Testis (tissue), 2 donors: Measurements from ENCODE around the gene GPS1.

Experiments
- CTCF ChIP-seq, 3 experiments: fragments of 450-650 bp in 2 of 3; fragments of 200-600 bp in 1 of 3; sonication (generic) in 1 of 3; IDR thresholded peaks; one replicate each; pipeline ENCODE4 v1.5.1; 2016 to 2019; ENCODE audit warnings: antibody characterized with exemption in 3 of 3, mild to moderate bottlenecking in 2 of 3, moderate library complexity in 1 of 3
- POLR2A ChIP-seq: fragments of 450-650 bp; IDR thresholded peaks from one replicate; pipeline ENCODE4 v1.6.1; 2017; ENCODE audit warnings: antibody characterized with exemption, mild to moderate bottlenecking, moderate library complexity

- TF ChIP-seq CTCF (IDR thresholded peaks at IDR 0.05) (no peak), POLR2A (no peak)
These were observed 28.1 kb upstream of the GPS1 start for GRCh38 chr17:82023447-82024241.
